NCI-H2029 treated with DMSO at 0.1 percent for 48 hours (cell line): Measurements from ENCODE around the gene RET.

Source experiments
- DNase-seq: peaks from one replicate; lab custom pipeline; 2025; lab: John Stamatoyannopoulos, UW

The RET gene

GRCh38 chr10:43108951-43109350, 32.1 kb downstream of the RET start:
- no peak for DNase-seq

GRCh38 chr10:43109671-43110249, 32.9 kb downstream of the RET start:
- DNase-seq, result no peak

- DNase-seq, result no peak
Measured at GRCh38 chr10:43110338-43111071, 33.6 kb downstream of the RET start.

- no peak for DNase-seq
Measured at GRCh38 chr10:43111101-43111500, 34.2 kb downstream of the RET start.

- no peak for DNase-seq
Measured at GRCh38 chr10:43111921-43112607, 35.2 kb downstream of the RET start.

GRCh38 chr10:43112608-43112961, 35.7 kb downstream of the RET start:
- no peak for DNase-seq

GRCh38 chr10:43113201-43114087, 36.6 kb downstream of the RET start:
- no peak for DNase-seq

GRCh38 chr10:43114088-43114742, 37.3 kb downstream of the RET start:
- no peak for DNase-seq

GRCh38 chr10:43114743-43115611, 38.1 kb downstream of the RET start:
- no peak for DNase-seq

- no peak for DNase-seq
Measured at GRCh38 chr10:43115881-43116595, 39.2 kb downstream of the RET start.

- no peak for DNase-seq
Measured at GRCh38 chr10:43116596-43116995, 39.7 kb downstream of the RET start.

- no peak for DNase-seq
Measured at GRCh38 chr10:43117031-43117776, 40.3 kb downstream of the RET start.

- DNase-seq, result no peak
Measured at GRCh38 chr10:43117777-43118583, 41.1 kb downstream of the RET start.

GRCh38 chr10:43118631-43119415, 42.0 kb downstream of the RET start:
- no peak for DNase-seq

GRCh38 chr10:43119416-43120115, 42.7 kb downstream of the RET start:
- no peak for DNase-seq

- DNase-seq, result no peak
Measured at GRCh38 chr10:43120116-43120928, 43.5 kb downstream of the RET start.
